Subcutaneous adipose tissue (tissue), 4 donors: Measurements from ENCODE around the gene PCDHGA7. TPM values are rescaled to one million over a fixed set of nuclear protein-coding genes. Genes with fewer than 3 reads are reported as not detected.

Experiments
- CTCF ChIP-seq: fragments of 450-650 bp; IDR thresholded peaks from one replicate; pipeline ENCODE4 v1.5.1; 2016; ENCODE audit warnings: low read depth, mild to moderate bottlenecking, control low read depth, antibody characterized with exemption, moderate library complexity
- total RNA-seq, 4 donors: library from RNA; depleted of rRNA; stranded (reverse); fragments of >200 nt; gene quantifications; one replicate each; pipeline ENCODE4 v1.1.0, GENCODE V29; 2016

PCDHGA7 gene
- total RNA-seq, 4 donors from 2014 or later: 1.8 to 5.1 (median 3.7) TPM

- TF ChIP-seq CTCF: no peak
Observed at GRCh38 chr5:141360685-141361084, 21.9 kb upstream of the PCDHGA7 start.

GRCh38 chr5:141362719-141363118, 19.8 kb upstream of the PCDHGA7 start:
- TF ChIP-seq CTCF: no peak

- no peak for TF ChIP-seq CTCF
Observed at GRCh38 chr5:141363952-141364660, 18.4 kb upstream of the PCDHGA7 start, which contains the start of gene PCDHGA5. Gene PCDHGA5 (plus strand): TSS chr5:141364162. CDS start chr5:141364331, 169 bp downstream.

- TF ChIP-seq CTCF: no peak
Observed at GRCh38 chr5:141366016-141366896, 16.3 kb upstream of the PCDHGA7 start.

GRCh38 chr5:141369994-141370848, 12.3 kb upstream of the PCDHGA7 start, which contains the start of gene PCDHGB3:
Gene PCDHGB3 (plus strand): TSS chr5:141370242. CDS start chr5:141370395, 153 bp downstream.
- TF ChIP-seq CTCF: no peak

- no peak for TF ChIP-seq CTCF
Observed at GRCh38 chr5:141371572-141372475, 10.7 kb upstream of the PCDHGA7 start.
